Astrocyte (in vitro differentiated cells and primary cell): ENCODE measurements around the gene ARHGAP25.

Experiments
- CTCF ChIP-seq: IDR thresholded peaks from 2 replicates; pipeline ENCODE4 v1.5.1; 2011; ENCODE audit warnings: low read depth, mild to moderate bottlenecking, inconsistent platforms, low read length, moderate library complexity; ENCODE audit not compliant: insufficient read depth
- EZH2 ChIP-seq: IDR thresholded peaks from 2 replicates; pipeline ENCODE4 v1.6.1; 2012; ENCODE audit warnings: mild to moderate bottlenecking, low read length, inconsistent platforms; ENCODE audit not compliant: insufficient read depth

- TF ChIP-seq CTCF (no peak), EZH2 (no peak)
Measured at GRCh38 chr2:68726608-68727367, 7.8 kb upstream of the ARHGAP25 start.
